T-helper 1 cell treated with Interleukin-12 subunit alpha and Interleukin-12 subunit beta and Interleukin-4 antibody, amounts not matched to agents 30 μg/mL and 1 μg/mL, for 36 hours (primary cell): ENCODE data around the gene KIF20B.
"Not testable (repeated sequence)": the region's sequence is repeated elsewhere in the genome, so short reads cannot be mapped to it uniquely, and the experiment has no call there.

Experiments used
- H3K27ac Mint-ChIP-seq: one replicate; pipeline ENCODE4 v1.8.0; 2021; ENCODE audit warnings: mild to moderate bottlenecking, mixed read lengths
- H3K27me3 Mint-ChIP-seq: one replicate; pipeline ENCODE4 v1.8.0; 2021; ENCODE audit warnings: low read depth, mixed read lengths
- H3K36me3 Mint-ChIP-seq: one replicate; pipeline ENCODE4 v1.8.0; 2021; ENCODE audit warnings: low read depth, mixed read lengths
- H3K4me1 Mint-ChIP-seq: one replicate; pipeline ENCODE4 v1.8.0; 2021; ENCODE audit warnings: low read depth, mixed read lengths
- H3K4me3 Mint-ChIP-seq: one replicate; pipeline ENCODE4 v1.8.0; 2021; ENCODE audit warnings: mild to moderate bottlenecking, moderate library complexity, mixed read lengths
- H3K9me3 Mint-ChIP-seq: one replicate; pipeline ENCODE4 v1.8.0; 2021; ENCODE audit warnings: mixed read lengths

KIF20B gene

DNA sequence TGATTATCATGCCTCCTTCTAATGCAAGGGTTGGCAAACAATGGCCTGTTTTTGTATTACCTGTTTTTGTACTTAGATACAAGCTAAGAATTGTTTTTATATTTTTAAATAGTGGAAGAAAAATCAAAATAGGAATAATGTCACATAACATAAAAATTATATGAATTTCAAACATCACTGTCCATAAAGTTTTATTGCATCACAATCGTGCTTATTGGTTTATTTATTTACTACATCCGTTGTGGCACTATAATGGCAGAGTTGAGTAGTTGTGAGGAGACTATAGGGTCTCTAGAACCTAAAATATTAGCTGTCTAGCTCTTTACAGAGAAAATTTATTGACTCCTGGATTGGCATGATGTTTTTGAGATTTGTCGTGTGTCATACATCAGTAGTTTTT lies 4.1 kb downstream of the KIF20B start:
- Mint-ChIP-seq H3K9me3 (no peaks in the 10 kb centered on the region), H3K27me3 (no peaks in the 10 kb centered on the region), H3K27ac (no peak overlapping the region), H3K36me3 (peaks cover 24% of the 10 kb centered on the region), H3K4me3 (no peak overlapping the region), H3K4me1 (peaks cover 50% of the 10 kb centered on the region)

- Mint-ChIP-seq H3K4me1 (peaks cover 47% of the 10 kb centered on the region), H3K27ac (peak overlapping the region; percentile 65), H3K4me3 (peak overlapping the region; percentile 32), H3K27me3 (no peaks in the 10 kb centered on the region), H3K36me3 (peaks cover 24% of the 10 kb centered on the region), H3K9me3 (no peaks in the 10 kb centered on the region)
Measured at GRCh38 chr10:89706011-89706410, 4.6 kb downstream of the KIF20B start.

DNA sequence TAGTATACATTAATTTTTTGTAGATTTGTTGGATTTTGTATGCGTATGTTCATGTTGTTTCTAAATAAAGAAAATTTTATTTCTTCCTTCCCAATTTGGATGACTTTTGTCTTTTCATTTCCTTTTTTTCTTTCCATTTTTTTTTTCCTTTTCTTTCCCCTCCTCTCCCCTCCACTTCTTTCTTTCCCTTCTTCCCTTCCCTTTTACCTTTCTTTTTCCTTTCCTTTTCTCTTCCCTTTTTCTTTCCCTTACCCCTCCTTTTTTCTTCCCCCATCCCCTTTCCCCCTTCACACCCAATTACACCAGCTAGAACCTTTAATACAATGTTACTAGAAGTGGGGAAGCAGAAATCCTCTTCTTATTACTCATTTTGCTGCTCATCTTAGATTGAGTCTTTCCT lies 6.0 kb downstream of the KIF20B start:
- H3K27me3 Mint-ChIP-seq, result no peaks in the 10 kb centered on the region
- no peak overlapping the region for H3K4me3 Mint-ChIP-seq
- H3K36me3 Mint-ChIP-seq, result peaks cover 27% of the 10 kb centered on the region
- peaks cover 45% of the 10 kb centered on the region for H3K4me1 Mint-ChIP-seq
- H3K9me3 Mint-ChIP-seq, result no peaks in the 10 kb centered on the region
- H3K27ac Mint-ChIP-seq, result no peak overlapping the region

DNA sequence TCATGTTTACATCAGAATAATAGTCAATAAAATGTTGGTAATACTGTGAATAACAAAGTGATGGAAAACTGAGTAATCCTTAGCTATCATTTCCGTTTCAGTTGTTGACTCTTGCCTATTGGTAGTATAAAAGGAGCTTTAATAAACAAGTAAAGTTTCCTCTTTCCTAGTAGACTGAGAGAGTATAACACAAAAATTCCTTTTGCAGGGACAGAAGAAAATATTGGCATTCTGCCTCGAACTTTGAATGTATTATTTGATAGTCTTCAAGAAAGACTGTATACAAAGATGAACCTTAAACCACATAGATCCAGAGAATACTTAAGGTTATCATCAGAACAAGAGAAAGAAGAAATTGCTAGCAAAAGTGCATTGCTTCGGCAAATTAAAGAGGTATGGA lies 9.4 kb downstream of the KIF20B start:
- no peak overlapping the region for H3K4me3 Mint-ChIP-seq
- H3K27me3 Mint-ChIP-seq, result no peaks in the 10 kb centered on the region
- H3K36me3 Mint-ChIP-seq, result peaks cover 28% of the 10 kb centered on the region
- H3K27ac Mint-ChIP-seq, result no peak overlapping the region
- H3K9me3 Mint-ChIP-seq, result no peaks in the 10 kb centered on the region
- H3K4me1 Mint-ChIP-seq, result peaks cover 27% of the 10 kb centered on the region

- peaks cover 31% of the 10 kb centered on the region for H3K36me3 Mint-ChIP-seq
- H3K27me3 Mint-ChIP-seq, result no peaks in the 10 kb centered on the region
- H3K27ac Mint-ChIP-seq, result no peak overlapping the region
- H3K4me3 Mint-ChIP-seq, result no peak overlapping the region
- H3K9me3 Mint-ChIP-seq, result no peaks in the 10 kb centered on the region
- H3K4me1 Mint-ChIP-seq, result peaks cover 17% of the 10 kb centered on the region
Measured at GRCh38 chr10:89734616-89735015, 33.2 kb downstream of the KIF20B start.

DNA sequence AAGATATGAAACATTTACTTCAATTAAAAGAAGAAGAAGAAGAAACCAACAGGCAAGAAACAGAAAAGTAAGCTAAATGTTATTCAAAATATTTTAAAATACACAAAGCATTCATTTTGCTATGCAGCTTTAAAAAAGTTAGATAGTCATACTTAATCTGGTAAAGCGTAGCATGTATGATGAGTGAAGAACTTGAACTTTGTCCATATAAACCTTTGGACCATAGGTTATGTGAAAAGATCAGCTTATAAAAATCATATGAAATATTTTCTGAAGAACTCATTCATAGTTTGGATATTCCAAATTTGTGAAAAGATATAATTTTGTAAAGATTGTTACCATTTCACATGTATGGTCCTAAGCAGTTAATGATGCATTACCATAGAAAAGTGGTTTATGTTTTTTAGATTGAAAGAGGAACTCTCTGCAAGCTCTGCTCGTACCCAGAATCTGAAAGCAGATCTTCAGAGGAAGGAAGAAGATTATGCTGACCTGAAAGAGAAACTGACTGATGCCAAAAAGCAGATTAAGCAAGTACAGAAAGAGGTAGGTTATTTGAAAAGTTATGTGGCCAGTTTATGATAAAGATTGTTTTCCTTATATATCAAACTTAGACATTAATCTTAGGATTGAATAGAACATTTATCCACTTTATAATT lies 37.3 kb downstream of the KIF20B start:
- Mint-ChIP-seq H3K27ac (peak overlapping the region; percentile 86), H3K4me3 (peak overlapping the region; percentile 60)

DNA sequence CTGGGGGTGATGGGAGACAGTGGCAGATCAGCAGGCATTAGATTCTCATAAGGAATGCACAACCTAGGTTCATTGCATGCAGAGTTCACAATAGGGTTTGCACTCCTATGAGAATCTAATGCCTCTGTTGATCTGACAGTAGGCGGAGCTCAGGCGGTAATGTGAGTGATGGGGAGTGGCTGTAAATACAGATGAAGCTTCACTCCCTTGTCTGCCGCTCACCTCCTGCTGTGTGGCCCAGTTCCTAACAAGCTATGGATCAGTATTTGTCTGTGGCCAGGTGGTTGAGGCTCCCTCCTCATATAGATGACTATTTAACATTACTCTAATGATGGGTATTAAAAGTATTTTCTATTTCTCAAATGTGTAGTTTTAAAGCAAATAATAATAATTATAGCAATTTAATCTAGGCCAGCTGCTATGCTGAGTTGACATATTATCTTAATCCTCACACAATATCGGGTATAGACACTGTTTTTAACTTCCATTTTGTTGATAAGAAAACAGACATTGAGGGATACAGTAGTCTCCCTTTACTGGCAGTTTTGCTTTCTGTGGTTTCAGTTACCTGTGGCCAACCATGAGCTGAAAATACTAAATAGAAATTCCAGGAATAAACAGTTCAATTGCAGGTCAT lies 39.9 kb downstream of the KIF20B start:
- no peaks in the 10 kb centered on the region for H3K9me3 Mint-ChIP-seq
- no peaks in the 10 kb centered on the region for H3K27me3 Mint-ChIP-seq
- H3K27ac Mint-ChIP-seq, result no peak overlapping the region
- H3K4me3 Mint-ChIP-seq, result no peak overlapping the region
- peaks cover 41% of the 10 kb centered on the region for H3K36me3 Mint-ChIP-seq
- H3K4me1 Mint-ChIP-seq, result peaks cover 38% of the 10 kb centered on the region

More for the DNA sequence above, 37.3 kb downstream of the KIF20B start:
- Mint-ChIP-seq H3K27me3 (no peaks in the 10 kb centered on the region), H3K4me1 (peaks cover 38% of the 10 kb centered on the region), H3K9me3 (no peaks in the 10 kb centered on the region), H3K36me3 (peaks cover 35% of the 10 kb centered on the region)

DNA sequence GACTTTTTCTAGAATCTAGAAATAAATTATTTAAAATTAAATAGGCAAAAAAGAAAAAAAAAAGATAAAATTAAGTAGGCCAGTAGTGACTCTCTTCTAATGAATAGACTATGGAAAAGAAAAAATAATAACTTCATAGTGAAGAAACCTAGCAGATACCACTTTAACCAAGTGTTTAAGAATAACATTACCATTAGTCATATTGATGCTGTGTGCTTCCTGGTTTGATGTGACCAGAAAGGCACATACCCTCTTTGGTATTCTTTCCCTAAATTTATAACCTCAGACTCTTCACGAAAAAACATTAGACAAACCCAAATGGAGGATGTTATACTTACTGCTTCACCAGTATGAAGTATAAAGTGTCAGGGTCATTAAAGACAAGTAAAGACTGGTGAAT lies 42.6 kb downstream of the KIF20B start:
- no peak overlapping the region for H3K27ac Mint-ChIP-seq
- no peak overlapping the region for H3K4me3 Mint-ChIP-seq
- H3K27me3 Mint-ChIP-seq, result no peaks in the 10 kb centered on the region

GRCh38 chr10:89745903-89746302 lies 44.5 kb downstream of the KIF20B start:
- Mint-ChIP-seq H3K27me3 (no peaks in the 10 kb centered on the region), H3K36me3 (peaks cover 32% of the 10 kb centered on the region), H3K27ac (no peak overlapping the region), H3K4me1 (peaks cover 18% of the 10 kb centered on the region), H3K9me3 (no peaks in the 10 kb centered on the region), H3K4me3 (no peak overlapping the region)

More for the DNA sequence above, 42.6 kb downstream of the KIF20B start:
- H3K4me1 Mint-ChIP-seq, result peaks cover 24% of the 10 kb centered on the region
- H3K36me3 Mint-ChIP-seq, result peaks cover 36% of the 10 kb centered on the region
- H3K9me3 Mint-ChIP-seq, result no peaks in the 10 kb centered on the region

- no peak overlapping the region for H3K4me3 Mint-ChIP-seq
- peaks cover 6% of the 10 kb centered on the region for H3K4me1 Mint-ChIP-seq
- H3K9me3 Mint-ChIP-seq, result no peaks in the 10 kb centered on the region
- H3K27ac Mint-ChIP-seq, result no peak overlapping the region
- H3K27me3 Mint-ChIP-seq, result no peaks in the 10 kb centered on the region
- H3K36me3 Mint-ChIP-seq, result peaks cover 28% of the 10 kb centered on the region
Measured at GRCh38 chr10:89750441-89750840, 49.1 kb downstream of the KIF20B start.

GRCh38 chr10:89755374-89755773 lies 54.0 kb downstream of the KIF20B start:
- Mint-ChIP-seq H3K27ac (no peak overlapping the region), H3K4me1 (peaks cover 5% of the 10 kb centered on the region), H3K4me3 (no peak overlapping the region), H3K36me3 (peaks cover 35% of the 10 kb centered on the region), H3K9me3 (no peaks in the 10 kb centered on the region), H3K27me3 (no peaks in the 10 kb centered on the region)

GRCh38 chr10:89759531-89759930 lies 58.1 kb downstream of the KIF20B start:
- Mint-ChIP-seq H3K4me3 (no peak overlapping the region), H3K27me3 (no peaks in the 10 kb centered on the region), H3K36me3 (peaks cover 55% of the 10 kb centered on the region), H3K27ac (no peak overlapping the region), H3K9me3 (no peaks in the 10 kb centered on the region), H3K4me1 (no peaks in the 10 kb centered on the region)

DNA sequence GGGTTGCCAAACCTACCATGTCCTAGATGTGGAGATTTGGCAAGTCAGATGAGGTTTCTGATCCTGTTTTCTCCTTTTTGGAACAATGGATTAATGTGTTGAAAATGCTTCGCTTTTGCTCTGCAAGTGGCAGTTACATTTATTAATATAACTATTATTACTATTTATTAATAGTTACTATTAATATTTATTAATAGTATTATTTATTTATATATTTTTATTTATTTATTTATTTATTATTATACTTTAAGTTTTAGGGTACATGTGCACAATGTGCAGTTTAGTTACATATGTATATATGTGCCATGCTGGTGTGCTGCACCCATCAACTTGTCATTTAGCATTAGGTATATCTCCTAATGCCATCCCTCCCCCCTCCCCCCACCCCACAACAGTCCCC lies 62.3 kb downstream of the KIF20B start:
- H3K4me3 Mint-ChIP-seq, H3K27ac Mint-ChIP-seq, H3K4me1 Mint-ChIP-seq, H3K9me3 Mint-ChIP-seq, H3K27me3 Mint-ChIP-seq: not testable (repeated sequence)
- H3K36me3 Mint-ChIP-seq, result peaks cover 65% of the 10 kb centered on the region

DNA sequence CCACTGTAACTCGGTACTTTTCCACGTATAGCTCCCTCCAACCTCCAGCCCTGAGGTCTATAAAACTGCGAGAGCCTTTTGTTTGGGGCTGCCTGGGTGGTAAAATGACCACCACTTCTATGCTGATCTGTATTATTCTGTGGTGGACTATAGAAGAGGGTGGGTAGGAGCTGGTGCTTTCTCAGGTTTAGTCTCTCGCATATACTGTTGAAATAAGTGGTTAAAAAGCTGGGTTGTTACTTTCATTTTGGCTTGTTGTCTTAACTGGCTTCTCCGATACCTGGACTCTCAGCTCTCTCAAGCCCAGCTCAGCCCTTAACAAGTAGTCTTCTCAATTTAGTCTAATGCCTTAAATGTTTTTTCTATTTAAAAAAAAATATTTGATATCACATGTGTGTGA lies 70.3 kb downstream of the KIF20B start:
- Mint-ChIP-seq H3K4me3 (no peak overlapping the region), H3K27ac (no peak overlapping the region), H3K36me3 (peaks cover 43% of the 10 kb centered on the region), H3K4me1 (peaks cover 26% of the 10 kb centered on the region), H3K9me3 (no peaks in the 10 kb centered on the region), H3K27me3 (no peaks in the 10 kb centered on the region)

GRCh38 chr10:89773081-89773480 lies 71.7 kb downstream of the KIF20B start:
- no peaks in the 10 kb centered on the region for H3K27me3 Mint-ChIP-seq
- H3K27ac Mint-ChIP-seq, result no peak overlapping the region
- H3K4me3 Mint-ChIP-seq, result no peak overlapping the region
- H3K4me1 Mint-ChIP-seq, result peaks cover 21% of the 10 kb centered on the region
- H3K36me3 Mint-ChIP-seq, result peaks cover 48% of the 10 kb centered on the region
- H3K9me3 Mint-ChIP-seq, result no peaks in the 10 kb centered on the region
